Spleen (tissue), 11 donors: ENCODE measurements around the gene BCL2L2. TPM values are rescaled to one million over a fixed set of nuclear protein-coding genes. Genes with fewer than 3 reads are reported as not detected.
"Not testable (repeated sequence)": the region's sequence is repeated elsewhere in the genome, so short reads cannot be mapped to it uniquely, and the experiment has no call there.

Experiments
- DNase-seq: peaks from one replicate; pipeline ENCODE4 v3.0.0-alpha.2; 2020
- H3K27ac ChIP-seq, 8 donors: fragments of 200-600 bp; sonication (generic) in 7 of 8; 1 replicate in 4 of 8; 2 replicates in 4 of 8; pipeline versions ENCODE4 v1.5.0 to v1.8.0; 2016 to 2021; ENCODE audit warnings: inconsistent platforms in 4 of 8, mild to moderate bottlenecking in 4 of 8, moderate library complexity in 1 of 8
- H3K27me3 ChIP-seq, 7 donors: fragments of 200-600 bp; sonication (generic) in 6 of 7; replicated peaks in 1 of 7; 1 replicate in 4 of 7; 2 replicates in 3 of 7; pipeline versions ENCODE4 v1.5.0 to v1.8.0; 2016 to 2021; ENCODE audit warnings: inconsistent platforms in 3 of 7, mild to moderate bottlenecking in 1 of 7
- H3K36me3 ChIP-seq, 6 donors: fragments of 200-600 bp; sonication (generic) in 5 of 6; 1 replicate in 4 of 6; 2 replicates in 2 of 6; pipeline versions ENCODE4 v1.5.0 to v1.8.0; 2016 to 2021; ENCODE audit warnings: inconsistent platforms in 2 of 6
- H3K4me1 ChIP-seq, 6 donors: fragments of 200-600 bp; sonication (generic) in 5 of 6; 1 replicate in 3 of 6; 2 replicates in 3 of 6; pipeline versions ENCODE4 v1.5.0 to v1.8.0; 2016 to 2021; ENCODE audit warnings: inconsistent platforms in 3 of 6
- H3K4me3 ChIP-seq, 8 donors: fragments of 200-600 bp; sonication (generic) in 7 of 8; 1 replicate in 4 of 8; 2 replicates in 4 of 8; pipeline versions ENCODE4 v1.5.0 to v1.8.0; 2016 to 2021; ENCODE audit warnings: inconsistent platforms in 4 of 8, mild to moderate bottlenecking in 4 of 8, moderate library complexity in 2 of 8
- H3K9me3 ChIP-seq, 8 donors: fragments of 200-600 bp; sonication (generic) in 7 of 8; 1 replicate in 4 of 8; 2 replicates in 4 of 8; pipeline versions ENCODE4 v1.5.0 to v1.8.0; 2016 to 2021; ENCODE audit warnings: inconsistent platforms in 4 of 8
- CTCF ChIP-seq, 11 experiments: fragments of 200-600 bp in 7 of 11; fragments of 450-650 bp in 4 of 11; sonication (generic) in 4 of 11; IDR thresholded peaks in 8 of 11; conservative IDR thresholded peaks in 3 of 11; 1 replicate in 7 of 11; 2 replicates in 4 of 11; pipeline versions ENCODE4 v1.4.0 to v1.8.0; 2016 to 2021; ENCODE audit warnings: antibody characterized with exemption in 11 of 11, inconsistent platforms in 4 of 11, mild to moderate bottlenecking in 1 of 11
- POLR2A ChIP-seq, 3 donors: fragments of 450-650 bp; IDR thresholded peaks; one replicate each; pipeline ENCODE4 v1.5.1; 2017; ENCODE audit warnings: antibody characterized with exemption in 3 of 3, mild to moderate bottlenecking in 1 of 3
- POLR2AphosphoS5 ChIP-seq, 3 donors: sonication (generic); formaldehyde crosslinking; IDR thresholded peaks; one replicate each; pipeline ENCODE4 v1.5.1; 2017; ENCODE audit warnings: antibody characterized with exemption in 3 of 3
- WGBS, 5 donors: extraction: QIAGEN DNeasy Blood & Tissue Kit in 3 of 5; methylation state at CpG; one replicate each; pipeline versions ENCODE4 v1.1.5 to v1.1.7; 2013 to 2018; 5-methylcytosine and 5-hydroxymethylcytosine counted together
- intact Hi-C: fragments of 100-400 bp; cut with DNase I; formaldehyde crosslinking; loops from one replicate; pipeline ENCODE4 v1.15.0; 2023; ENCODE audit warnings: low total_unique reads
- polyA plus RNA-seq, 3 donors: library from polyadenylated mRNA; stranded (reverse); fragments of 200-250 nt; gene quantifications; one replicate each; pipeline ENCODE4 v1.2.1, GENCODE V29; 2013
- total RNA-seq, 7 donors: library from RNA; depleted of rRNA in 3 of 7; stranded (reverse); fragments of >200 nt in 3 of 7; fragmentation: NEBNext Ultra II Directional in 4 of 7; extraction: Animal tissue kit (Norgen Biotek cat#: 25700) in 4 of 7; gene quantifications; one replicate each; pipeline versions ENCODE4 v1.1.0 to v1.2.1, GENCODE V29; 2016 to 2021
- donor health status: healthy with polysubstance abuse.
- donor health status: DM: no; HTN: no; CAD: no; lungs with moderate emphysema.
- donor health status: DM: no; HTN: no; CAD: no.
- donor health status: Bipolar disorder and iron deficiency.
- donor health status: healthy.
- donor health status: DM: no; HTN: no; CAD: no.
- donor health status: DM: yes; HTN: yes; CAD: no.

Gene BCL2L2
- total and polyA plus RNA-seq, 10 donors = 5.4 to 34.6 (median 19.3) TPM

GRCh38 chr14:23269193-23269592, 37.4 kb upstream of the BCL2L2 start:
- H3K27ac ChIP-seq = no peak overlapping the region
- H3K4me3 ChIP-seq = no peak overlapping the region
- no peak for DNase-seq
- 87 to 96% (median 88%) methylated on average over 7 of the region's 7 CpGs for WGBS, 5 donors
- no peaks in the 10 kb centered on the region for H3K36me3 ChIP-seq
- no peak for TF ChIP-seq CTCF (IDR thresholded peaks at IDR 0.05 in 8 of 11, conservative IDR thresholded peaks at IDR 0.05 in 3 of 11)
- no peak for TF ChIP-seq POLR2A (IDR thresholded peaks at IDR 0.05)
- no peak for TF ChIP-seq POLR2AphosphoS5 (IDR thresholded peaks at IDR 0.05)
- intact Hi-C loops = loop anchor here (5.0 kb wide), 1 partner anchor 113 kb away; no protein-coding TSS in a partner anchor
- no peaks in the 10 kb centered on the region for H3K4me1 ChIP-seq
- peaks cover 0 to 7% (median 0%) of the 10 kb centered on the region in 7 donors for H3K27me3 ChIP-seq
- no peaks in the 10 kb centered on the region for H3K9me3 ChIP-seq

GRCh38 chr14:23275412-23275811, 31.2 kb upstream of the BCL2L2 start:
- Histone ChIP-seq H3K36me3 (peaks cover 0 to 16% (median 11%) of the 10 kb centered on the region in 6 donors), H3K27me3 (no peaks in the 10 kb centered on the region), H3K27ac (no peak overlapping the region), H3K9me3 (no peaks in the 10 kb centered on the region), H3K4me3 (no peak overlapping the region), H3K4me1 (no peaks in the 10 kb centered on the region)
- TF ChIP-seq POLR2A (IDR thresholded peaks at IDR 0.05) (no peak), POLR2AphosphoS5 (IDR thresholded peaks at IDR 0.05) (no peak), CTCF (IDR thresholded peaks at IDR 0.05 in 8 of 11, conservative IDR thresholded peaks at IDR 0.05 in 3 of 11) (no peak)
- DNase-seq = no peak
- WGBS, 5 donors = 90 to 96% (median 94%) methylated on average over 2 of the region's 2 CpGs
- intact Hi-C loops = no loop called here

GRCh38 chr14:23277189-23277588, 29.4 kb upstream of the BCL2L2 start:
- H3K4me3 ChIP-seq = no peak overlapping the region
- H3K36me3 ChIP-seq = peaks cover 0 to 19% (median 11%) of the 10 kb centered on the region in 6 donors
- intact Hi-C loops = no loop called here
- TF ChIP-seq POLR2AphosphoS5 (IDR thresholded peaks at IDR 0.05) (no peak), CTCF (IDR thresholded peaks at IDR 0.05 in 8 of 11, conservative IDR thresholded peaks at IDR 0.05 in 3 of 11) (no peak)
- H3K27ac ChIP-seq = no peak overlapping the region
- H3K9me3 ChIP-seq = no peaks in the 10 kb centered on the region
- H3K4me1 ChIP-seq = no peaks in the 10 kb centered on the region
- H3K27me3 ChIP-seq = no peaks in the 10 kb centered on the region
- DNase-seq = no peak
- WGBS, 5 donors = 89 to 96% (median 92%) methylated on average over 3 of the region's 3 CpGs

- intact Hi-C loops, H3K4me3 ChIP-seq, H3K9me3 ChIP-seq, DNase-seq, H3K4me1 ChIP-seq, H3K27me3 ChIP-seq, H3K27ac ChIP-seq: not testable (repeated sequence)
- peaks cover 0 to 19% (median 11%) of the 10 kb centered on the region in 6 donors for H3K36me3 ChIP-seq
- 89 to 95% (median 94%) methylated on average over 6 of the region's 6 CpGs for WGBS, 5 donors
These were observed 28.7 kb upstream of the BCL2L2 start for GRCh38 chr14:23277928-23278327.

GRCh38 chr14:23281247-23281646, 25.4 kb upstream of the BCL2L2 start:
- Histone ChIP-seq H3K4me3 (no peak overlapping the region), H3K27me3 (no peaks in the 10 kb centered on the region), H3K27ac (no peak overlapping the region), H3K36me3 (peaks cover 0 to 12% (median 5%) of the 10 kb centered on the region in 6 donors), H3K9me3 (no peaks in the 10 kb centered on the region), H3K4me1 (peaks cover 5 to 32% (median 17%) of the 10 kb centered on the region in 6 donors)
- intact Hi-C loops = no loop called here
- no peak for DNase-seq
- TF ChIP-seq POLR2AphosphoS5 (IDR thresholded peaks at IDR 0.05) (no peak), CTCF (IDR thresholded peaks at IDR 0.05 in 8 of 11, conservative IDR thresholded peaks at IDR 0.05 in 3 of 11) (no peak), POLR2A (IDR thresholded peaks at IDR 0.05) (no peak)
- 90 to 96% (median 94%) methylated on average over 6 of the region's 6 CpGs for WGBS, 5 donors
